Choroid plexus epithelial cell (primary cell): ENCODE data around the gene KCND3.

Experiments used
- DNase-seq: peaks from one replicate; pipeline ENCODE4 v3.0.0-alpha.2; 2010; ENCODE audit warnings: low read depth
- H3K4me3 ChIP-seq: 2 replicates; pipeline ENCODE4 v1.5.1; 2011; ENCODE audit warnings: low read depth, mild to moderate bottlenecking, control low read depth, low read length, moderate library complexity
- TF ChIP-seq, protein P1 (sequence below): conservative IDR thresholded peaks from 2 replicates; pipeline ENCODE4 v1.5.1; 2011; ENCODE audit warnings: low read depth, mild to moderate bottlenecking, control low read depth, inconsistent platforms, low read length, moderate library complexity

KCND3 gene

GRCh38 chr1:112021263-112021662, 31.8 kb upstream of the KCND3 start:
- no peak overlapping the region for H3K4me3 ChIP-seq
- no peak for DNase-seq
- TF ChIP-seq, protein P1, sequence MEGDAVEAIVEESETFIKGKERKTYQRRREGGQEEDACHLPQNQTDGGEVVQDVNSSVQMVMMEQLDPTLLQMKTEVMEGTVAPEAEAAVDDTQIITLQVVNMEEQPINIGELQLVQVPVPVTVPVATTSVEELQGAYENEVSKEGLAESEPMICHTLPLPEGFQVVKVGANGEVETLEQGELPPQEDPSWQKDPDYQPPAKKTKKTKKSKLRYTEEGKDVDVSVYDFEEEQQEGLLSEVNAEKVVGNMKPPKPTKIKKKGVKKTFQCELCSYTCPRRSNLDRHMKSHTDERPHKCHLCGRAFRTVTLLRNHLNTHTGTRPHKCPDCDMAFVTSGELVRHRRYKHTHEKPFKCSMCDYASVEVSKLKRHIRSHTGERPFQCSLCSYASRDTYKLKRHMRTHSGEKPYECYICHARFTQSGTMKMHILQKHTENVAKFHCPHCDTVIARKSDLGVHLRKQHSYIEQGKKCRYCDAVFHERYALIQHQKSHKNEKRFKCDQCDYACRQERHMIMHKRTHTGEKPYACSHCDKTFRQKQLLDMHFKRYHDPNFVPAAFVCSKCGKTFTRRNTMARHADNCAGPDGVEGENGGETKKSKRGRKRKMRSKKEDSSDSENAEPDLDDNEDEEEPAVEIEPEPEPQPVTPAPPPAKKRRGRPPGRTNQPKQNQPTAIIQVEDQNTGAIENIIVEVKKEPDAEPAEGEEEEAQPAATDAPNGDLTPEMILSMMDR: no peak

DNA sequence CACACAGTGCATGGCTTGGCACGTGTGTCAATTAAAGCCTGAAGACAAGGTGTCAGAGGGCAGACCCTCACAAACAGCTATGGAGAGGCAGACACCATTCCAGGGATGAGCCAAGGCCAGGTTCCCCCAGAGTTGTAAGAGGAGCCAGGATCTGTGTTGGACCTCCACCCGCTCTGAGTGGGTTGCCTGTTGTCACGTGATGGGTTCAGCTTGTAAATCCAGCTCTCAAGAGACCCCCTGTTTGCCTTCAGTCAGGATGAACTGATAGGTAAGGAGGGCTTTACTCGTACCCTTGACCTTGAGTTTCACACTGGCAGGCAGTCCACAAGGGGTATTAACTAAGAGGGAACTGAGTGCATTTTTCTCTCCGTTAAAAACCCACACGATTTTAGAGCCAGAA, 27.7 kb upstream of the KCND3 start:
- no peak for DNase-seq
- TF ChIP-seq, protein P1: no peak
- no peak overlapping the region for H3K4me3 ChIP-seq

DNA sequence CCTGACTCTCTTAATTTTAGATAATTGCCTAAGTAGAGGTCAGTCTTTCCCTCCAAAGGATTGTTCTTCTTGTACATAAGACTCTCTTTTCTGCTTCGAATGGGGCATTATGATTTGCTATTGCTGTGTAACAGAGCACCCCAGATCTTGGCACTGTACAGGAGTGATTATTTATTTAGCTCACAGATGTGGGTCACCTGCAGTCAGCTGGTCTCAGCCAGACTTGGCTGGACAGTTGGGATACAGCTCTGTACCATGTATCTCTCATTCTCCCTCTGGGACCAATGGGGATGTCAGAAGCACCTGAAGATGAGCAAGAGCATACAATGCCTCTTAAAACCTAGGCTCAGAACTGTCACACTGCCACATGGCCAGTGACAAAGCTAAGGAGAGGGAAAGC, 23.4 kb upstream of the KCND3 start:
- no peak overlapping the region for H3K4me3 ChIP-seq
- TF ChIP-seq, protein P1: no peak

DNA sequence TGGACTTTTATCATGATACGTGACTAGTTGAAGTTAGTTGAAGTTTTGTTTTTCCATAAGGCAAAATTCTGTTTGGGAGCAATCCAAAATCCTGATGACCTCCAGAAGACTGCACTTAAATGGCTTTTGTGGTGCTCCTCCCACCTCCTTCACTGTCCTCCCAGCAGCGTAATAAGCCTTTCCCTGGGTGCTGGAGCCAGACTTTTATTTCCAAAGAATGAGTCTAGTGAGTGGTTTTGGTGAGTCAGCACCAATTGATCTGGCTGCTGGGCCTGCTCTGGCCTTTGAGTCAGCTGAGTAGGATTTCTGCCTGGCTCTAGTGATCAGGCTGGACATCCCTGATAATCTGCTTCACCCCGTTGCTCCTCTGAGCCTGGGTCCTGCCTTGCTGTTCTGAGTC, 21.7 kb upstream of the KCND3 start:
- TF ChIP-seq, protein P1: no peak
- no peak overlapping the region for H3K4me3 ChIP-seq
- no peak for DNase-seq

More for the DNA sequence above, 23.4 kb upstream of the KCND3 start:
- no peak for DNase-seq

DNA sequence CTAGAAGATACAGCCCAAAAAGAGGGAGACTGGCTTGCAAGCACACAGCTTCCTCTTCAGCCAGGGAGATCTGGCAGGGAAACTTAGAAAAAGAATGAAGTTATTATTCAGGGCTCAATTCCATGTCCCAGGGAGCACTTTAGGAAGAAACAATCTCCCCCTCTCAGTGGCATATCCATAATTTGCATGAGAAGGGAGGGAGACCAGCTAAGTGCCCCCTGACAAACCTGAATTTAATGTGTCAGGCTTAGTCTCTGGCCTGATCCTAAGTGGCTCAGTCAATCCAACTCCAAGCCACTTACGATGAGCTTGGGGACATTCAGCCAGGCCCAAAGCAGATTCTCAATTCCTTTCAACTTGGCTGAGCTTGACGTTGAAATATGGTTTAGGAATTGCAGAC, 17.7 kb upstream of the KCND3 start:
- no peak overlapping the region for H3K4me3 ChIP-seq
- TF ChIP-seq, protein P1: no peak
- DNase-seq: no peak

DNA sequence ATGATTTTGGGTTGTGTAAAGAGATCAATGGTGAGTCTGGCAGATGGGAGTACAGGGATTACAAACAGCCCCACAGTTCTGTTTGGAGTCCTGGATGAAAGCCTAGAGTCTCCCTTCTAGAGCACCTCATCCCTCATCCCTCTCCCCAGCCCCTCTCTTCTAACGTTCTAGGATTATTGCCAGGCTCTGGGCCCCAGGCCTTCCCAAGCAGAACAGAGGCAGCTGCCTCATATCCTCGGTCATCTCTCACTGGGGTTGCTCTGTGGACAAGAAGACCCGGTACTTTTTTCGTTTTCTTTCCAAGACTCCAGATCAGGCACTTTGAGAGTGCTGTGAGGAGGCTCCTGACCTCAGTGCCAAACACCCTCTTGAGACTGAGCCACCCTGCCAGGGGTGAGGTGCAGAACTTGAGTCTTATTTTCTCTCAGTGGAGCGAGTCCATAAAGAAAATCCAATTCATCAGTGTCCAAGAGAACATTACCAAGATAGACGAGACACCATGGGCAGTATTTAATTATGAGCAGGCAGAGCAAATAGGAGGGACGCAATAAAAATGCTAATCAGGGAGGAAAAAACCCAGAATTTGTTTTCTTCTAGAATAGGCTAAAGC, 17.1 kb upstream of the KCND3 start:
- DNase-seq: no peak
- TF ChIP-seq, protein P1: no peak
- no peak overlapping the region for H3K4me3 ChIP-seq

DNA sequence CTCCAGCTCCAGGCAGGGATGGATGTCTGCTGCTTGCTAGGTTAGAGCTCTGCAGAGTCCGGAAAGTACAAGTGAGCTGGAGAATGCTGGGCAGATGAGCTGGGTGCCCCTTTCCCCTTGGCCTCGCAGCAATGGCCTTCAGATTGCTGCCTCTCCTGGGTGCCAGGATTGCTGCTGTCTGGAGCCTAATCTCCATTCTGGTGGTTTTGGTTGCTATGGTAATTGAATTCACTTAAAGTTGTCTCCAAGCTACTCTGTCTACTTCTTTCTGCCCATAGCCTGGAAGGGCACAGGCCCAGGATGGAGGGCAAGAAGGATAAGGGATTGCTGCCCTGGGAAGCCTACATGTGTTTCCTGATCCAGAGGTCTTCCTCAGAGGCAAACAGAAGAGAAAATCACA, 14.6 kb upstream of the KCND3 start:
- no peak for DNase-seq
- TF ChIP-seq, protein P1: no peak
- H3K4me3 ChIP-seq: no peak overlapping the region
